Cerebellar nuclear complex (tissue), 1 donor: ENCODE data around the gene RNU6-1.

Experiments
- DNase-seq, 2 experiments: peaks; one replicate each; lab custom pipeline; 2025; lab: John Stamatoyannopoulos, UW

RNU6-1 gene

DNA sequence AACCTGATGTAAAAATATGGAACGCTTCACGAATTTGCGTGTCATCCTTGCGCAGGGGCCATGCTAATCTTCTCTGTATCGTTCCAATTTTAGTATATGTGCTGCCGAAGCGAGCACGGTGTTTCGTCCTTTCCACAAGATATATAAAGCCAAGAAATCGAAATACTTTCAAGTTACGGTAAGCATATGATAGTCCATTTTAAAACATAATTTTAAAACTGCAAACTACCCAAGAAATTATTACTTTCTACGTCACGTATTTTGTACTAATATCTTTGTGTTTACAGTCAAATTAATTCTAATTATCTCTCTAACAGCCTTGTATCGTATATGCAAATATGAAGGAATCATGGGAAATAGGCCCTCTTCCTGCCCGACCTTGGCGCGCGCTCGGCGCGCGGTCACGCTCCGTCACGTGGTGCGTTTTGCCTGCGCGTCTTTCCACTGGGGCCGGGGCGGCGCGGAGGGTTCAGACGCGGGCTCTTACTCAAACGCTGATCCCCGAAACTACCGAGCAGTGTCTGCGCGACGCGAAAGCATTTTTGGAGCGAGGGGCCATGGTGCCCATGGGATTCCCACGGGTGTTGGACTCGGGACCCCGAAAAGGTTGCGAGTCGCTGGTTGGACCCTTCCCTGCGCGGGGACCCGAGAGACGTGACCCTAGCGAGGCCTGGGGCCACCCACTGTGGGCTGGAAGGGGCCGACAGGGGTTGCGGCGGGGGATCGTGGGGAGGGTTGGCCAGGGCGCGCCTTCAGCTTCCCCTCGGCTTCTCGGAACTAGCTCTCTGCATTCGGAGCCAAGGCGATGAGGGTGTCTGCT is at the start of gene RNU6-1:
RNU6-1 (minus strand) TSS at position 117 of the 820 bp plus-strand sequence.
- DNase-seq = peak; percentile 68 to 80

- DNase-seq = no peak
Observed at GRCh38 chr15:67887776-67888175, 47.9 kb upstream of the RNU6-1 start.

GRCh38 chr15:67885861-67886260 is 46.0 kb upstream of the RNU6-1 start:
- no peak for DNase-seq

DNA sequence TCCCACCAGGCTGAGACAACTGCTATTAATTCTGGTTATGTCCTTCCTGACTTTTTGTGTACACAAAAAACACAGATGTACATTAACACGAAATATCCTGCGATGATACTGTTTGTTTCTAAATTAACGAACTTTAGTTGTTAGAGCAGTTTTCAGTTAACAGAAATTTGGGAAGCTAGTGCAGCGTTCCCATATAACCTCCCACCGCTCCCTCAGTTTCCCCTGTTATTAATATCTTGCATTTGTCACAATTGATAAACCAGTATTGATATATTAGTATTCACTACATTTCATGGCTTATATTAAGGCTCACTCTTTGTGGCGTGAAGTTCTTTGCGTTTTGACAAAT is 45.3 kb upstream of the RNU6-1 start:
- DNase-seq = no peak

DNA sequence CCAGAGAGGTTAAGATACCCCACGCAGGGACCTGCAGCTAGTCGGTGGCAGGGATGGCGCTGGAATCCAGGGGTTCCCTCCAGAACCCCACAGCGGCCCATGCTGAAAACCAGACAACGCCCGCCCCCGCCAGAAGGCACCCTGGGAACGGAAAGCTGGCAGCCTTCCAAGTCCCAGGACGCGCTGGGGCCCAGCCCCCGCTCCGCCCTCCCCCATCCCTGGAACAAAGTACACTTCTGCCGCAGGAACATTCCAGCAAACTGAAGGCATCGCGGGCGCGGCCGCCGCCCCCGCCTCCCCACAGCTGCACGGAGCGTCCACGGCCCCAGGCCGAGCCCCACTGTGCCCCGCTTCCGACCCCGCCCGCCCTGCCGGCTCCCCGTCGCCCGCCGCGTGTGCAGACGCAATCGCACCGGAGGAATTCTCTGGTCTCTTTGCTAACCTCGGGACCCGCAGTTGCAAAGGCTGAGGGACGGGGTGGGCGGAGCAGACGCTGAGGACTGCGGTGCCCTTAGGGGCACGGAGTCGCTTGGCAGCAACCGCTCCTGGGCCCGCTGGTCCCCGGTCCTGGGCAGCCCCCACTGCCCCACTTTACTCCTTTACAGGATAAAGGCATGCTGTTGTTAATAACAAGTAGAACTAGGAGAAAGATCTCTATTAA is 44.8 kb upstream of the RNU6-1 start:
- no peak for DNase-seq

GRCh38 chr15:67884009-67884408 is 44.2 kb upstream of the RNU6-1 start:
- DNase-seq = no peak

DNA sequence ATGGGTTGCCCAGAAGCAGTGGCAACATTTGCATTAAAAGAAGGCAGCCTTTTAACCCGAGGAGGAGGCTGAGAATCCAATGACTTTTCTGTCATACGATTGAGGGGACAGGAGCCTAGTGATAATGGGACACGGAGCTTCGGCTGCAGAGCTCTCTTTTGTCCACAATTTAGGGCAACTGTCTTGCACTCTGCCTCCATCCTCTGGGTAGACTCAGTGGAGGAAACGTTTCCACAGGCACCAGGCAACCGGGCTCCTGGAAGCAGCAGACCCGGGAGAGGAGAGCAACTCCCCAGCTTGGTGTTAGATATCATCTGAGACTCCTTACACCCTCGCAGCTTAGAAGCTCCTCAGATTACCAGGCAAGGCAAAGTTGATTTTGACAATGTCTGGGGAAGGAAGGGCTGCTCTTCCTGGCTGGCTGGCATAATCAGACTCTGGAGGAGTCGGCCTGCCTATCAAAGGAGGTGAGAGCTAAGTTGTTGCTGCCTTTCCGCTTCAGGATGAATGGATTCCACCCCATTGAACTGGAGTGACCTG is 43.5 kb upstream of the RNU6-1 start:
- no peak for DNase-seq

GRCh38 chr15:67882487-67883233 is 42.8 kb upstream of the RNU6-1 start:
- DNase-seq = no peak

DNA sequence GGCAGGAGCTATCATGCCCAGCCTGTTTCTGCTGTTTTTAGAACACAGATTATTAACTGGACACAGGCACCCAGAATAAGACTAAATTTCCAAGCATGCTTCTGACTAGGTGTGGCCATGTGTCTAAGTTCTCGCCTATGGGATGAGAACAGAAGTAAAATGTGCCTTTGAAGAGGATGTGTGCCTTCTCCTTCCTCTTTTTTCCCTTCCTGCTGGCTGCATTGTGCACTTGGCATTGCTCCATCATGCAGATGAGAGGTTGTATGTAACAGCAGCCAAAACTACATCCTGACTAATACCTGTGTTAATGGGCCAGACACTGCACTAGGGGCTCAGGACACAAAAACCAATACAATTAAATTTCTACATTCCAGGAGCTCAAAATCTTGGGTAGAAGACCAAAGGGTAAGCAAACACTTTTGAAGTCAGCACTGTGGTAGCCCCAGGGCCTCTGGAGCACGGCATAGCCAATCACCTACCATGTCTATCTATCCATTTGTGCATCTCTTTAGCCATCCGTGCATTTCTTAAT is 40.9 kb upstream of the RNU6-1 start:
- no peak for DNase-seq

DNA sequence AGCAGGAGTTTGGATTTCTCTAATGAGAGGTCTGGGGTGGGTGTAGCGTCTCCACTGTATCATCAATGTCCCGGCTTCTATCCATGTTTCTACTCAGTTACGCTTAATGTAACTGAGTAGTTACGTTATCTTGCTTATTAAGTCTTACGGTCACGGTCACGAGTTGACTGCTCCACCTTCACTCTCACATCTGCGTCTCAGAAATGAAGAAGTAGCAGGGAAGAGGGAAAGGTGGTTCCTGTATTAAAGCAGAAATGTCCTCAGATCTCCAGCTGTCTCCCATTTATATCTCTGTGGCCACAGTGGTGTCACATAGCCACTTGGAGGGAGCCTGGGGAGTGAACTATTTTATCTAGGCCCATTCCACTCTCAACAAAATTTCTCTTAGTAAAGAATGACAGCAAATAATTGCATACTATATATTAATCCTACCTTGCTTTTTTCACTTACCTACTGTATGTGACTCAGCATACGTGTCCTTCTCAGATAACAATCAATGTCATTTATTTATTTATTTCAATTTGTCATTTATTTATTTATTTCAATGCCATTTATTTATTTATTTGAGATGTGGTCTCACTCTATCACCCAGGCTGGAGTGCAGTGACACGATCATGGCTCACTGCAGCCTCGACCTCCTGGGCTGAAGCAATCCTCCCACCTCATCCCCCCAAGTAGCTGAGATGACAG is 39.7 kb upstream of the RNU6-1 start:
- DNase-seq = no peak

GRCh38 chr15:67878712-67879206 is 38.9 kb upstream of the RNU6-1 start:
- DNase-seq = no peak

DNA sequence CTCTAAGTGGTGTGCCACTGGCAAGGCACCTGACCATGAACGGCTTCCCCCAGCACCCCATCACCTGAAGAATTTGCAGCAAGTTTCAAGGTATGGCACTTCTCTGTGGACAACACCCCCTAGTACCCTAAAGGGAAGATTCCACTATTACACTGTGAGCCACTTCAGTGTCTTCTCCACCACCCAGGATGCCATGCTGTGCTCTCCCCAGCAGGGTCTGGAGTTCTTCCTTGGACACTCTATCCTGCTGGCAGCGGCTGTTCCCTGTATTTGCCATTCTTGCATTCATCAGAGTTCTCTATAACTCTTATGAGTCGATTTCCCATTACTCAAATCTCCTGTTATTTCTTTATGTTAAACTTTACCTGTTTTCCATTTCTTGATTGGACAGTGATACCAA is 33.9 kb upstream of the RNU6-1 start:
- no peak for DNase-seq

- DNase-seq = no peak
Observed at GRCh38 chr15:67870868-67871408, 31.1 kb upstream of the RNU6-1 start.

DNA sequence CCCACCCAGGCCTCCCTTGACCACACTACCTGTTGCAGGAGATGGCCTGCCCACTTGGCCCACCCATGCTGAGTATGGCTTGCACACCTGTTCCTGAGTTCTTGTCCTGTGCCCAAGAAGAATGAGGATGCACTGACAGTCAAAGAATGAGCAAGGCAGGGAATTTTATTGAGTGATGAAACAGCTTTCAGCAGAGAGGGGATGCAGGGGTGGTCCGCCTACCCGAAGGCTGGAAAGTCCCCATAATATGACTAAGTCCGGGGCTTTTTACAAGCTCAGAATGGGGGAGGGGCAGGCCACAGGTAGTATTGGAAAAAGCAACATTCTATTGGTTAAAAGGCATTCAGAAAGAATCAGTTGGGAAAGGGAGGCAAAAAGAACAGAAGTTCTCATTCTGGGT is 29.9 kb upstream of the RNU6-1 start:
- DNase-seq = no peak

- DNase-seq = no peak
Observed at GRCh38 chr15:67865766-67866165, 25.9 kb upstream of the RNU6-1 start.

- DNase-seq = no peak
Observed at GRCh38 chr15:67865331-67865730, 25.5 kb upstream of the RNU6-1 start.

GRCh38 chr15:67863442-67863987 is 23.7 kb upstream of the RNU6-1 start:
- peak in 1 of 2 experiments; percentile 30 for DNase-seq

GRCh38 chr15:67862750-67863441 is 23.1 kb upstream of the RNU6-1 start:
- no peak for DNase-seq

GRCh38 chr15:67861983-67862382 is 22.1 kb upstream of the RNU6-1 start:
- DNase-seq = no peak

- DNase-seq = no peak
Observed at GRCh38 chr15:67859331-67859946, 19.6 kb upstream of the RNU6-1 start.
